Measurements from ENCODE around the gene FADS1. TPM values are rescaled to one million over a fixed set of nuclear protein-coding genes. Genes with fewer than 3 reads are reported as not detected.
A peak's percentile ranks its signal among the peaks of the same experiment; 100 is the strongest.

The FADS1 gene
- total and polyA plus RNA-seq, 2 of the 13 experiments (the other 11 are each of a cell fraction or from before 2014, with no cell fraction given): 91.8 to 108 TPM

DNA sequence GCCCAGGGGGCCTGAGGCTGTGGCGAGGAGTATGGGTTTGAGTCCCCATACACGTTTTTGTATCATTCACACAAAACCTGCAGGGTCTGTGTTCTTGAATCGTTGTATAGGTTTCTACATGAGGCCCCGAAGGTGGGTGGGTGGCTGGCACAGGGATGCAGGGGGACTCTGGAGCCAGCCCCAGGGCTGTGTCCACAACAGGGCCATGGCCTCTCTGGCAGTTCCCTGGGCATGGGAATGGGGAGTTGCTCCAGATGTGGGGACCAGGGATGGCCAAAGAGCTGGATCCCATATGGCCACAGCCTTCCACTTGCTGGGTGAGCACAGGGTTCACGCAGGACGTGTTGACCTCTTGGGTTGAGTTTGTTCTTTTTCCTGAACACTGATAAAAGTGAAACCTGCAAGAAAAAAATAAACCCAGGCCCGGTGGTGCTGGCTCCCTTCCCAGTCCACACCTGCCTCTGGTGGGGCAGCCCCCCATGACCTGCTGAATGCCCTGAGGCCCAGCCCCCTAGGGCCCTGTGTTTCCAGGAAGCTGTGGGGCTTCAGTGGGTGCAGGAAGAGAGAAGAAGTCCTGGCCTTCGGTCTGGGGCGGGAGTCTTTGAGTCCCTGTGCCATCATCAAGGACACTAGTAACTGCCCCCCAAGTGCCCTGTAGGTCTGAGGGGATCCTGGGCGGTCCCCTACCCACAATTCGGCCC, 48.3 kb downstream of the FADS1 start (continued):
- TF ChIP-seq TEAD3 (CRISPR knock-in tag; optimal IDR thresholded peaks at IDR 0.05; ENCODE audit: borderline replicate concordance) (peak; percentile 8), ZNF44 (CRISPR knock-in tag; IDR thresholded peaks at IDR 0.05) (no peak), ZNF121 (CRISPR knock-in tag; IDR thresholded peaks at IDR 0.05) (no peak), SRY (CRISPR knock-in tag; IDR thresholded peaks at IDR 0.05) (no peak), NFYB (CRISPR knock-in tag; IDR thresholded peaks at IDR 0.05) (no peak), SMARCC2 (IDR thresholded peaks at IDR 0.05) (no peak), ARID2 (CRISPR knock-in tag; IDR thresholded peaks at IDR 0.05; ENCODE audit: borderline replicate concordance) (no peak), ZNF775 (CRISPR knock-in tag; IDR thresholded peaks at IDR 0.05; ENCODE audit: borderline replicate concordance) (no peak), NFRKB (IDR thresholded peaks at IDR 0.05) (no peak), SNAPC2 (CRISPR knock-in tag; IDR thresholded peaks at IDR 0.05) (0 out of 2 replicates have a peak, but pooled peaks have one; percentile 28), YEATS4 (CRISPR knock-in tag; IDR thresholded peaks at IDR 0.05; ENCODE audit: borderline replicate concordance) (no peak), MED13 (CRISPR knock-in tag; IDR thresholded peaks at IDR 0.05) (no peak), THYN1 (CRISPR knock-in tag; IDR thresholded peaks at IDR 0.05; ENCODE audit: borderline replicate concordance, low read depth) (no peak), TCF12 (IDR thresholded peaks at IDR 0.05) (no peak), TCF12 (CRISPR knock-in tag; IDR thresholded peaks at IDR 0.05) (0 out of 2 replicates have a peak, but pooled peaks have one; percentile 28), ZNF724P (CRISPR knock-in tag; IDR thresholded peaks at IDR 0.05; ENCODE audit: borderline replicate concordance) (no peak), TFAP4 (IDR thresholded peaks at IDR 0.05; ENCODE audit: borderline replicate concordance, low read depth) (no peak), NFIC (IDR thresholded peaks at IDR 0.05; ENCODE audit: low read length) (no peak), SP1 (IDR thresholded peaks at IDR 0.05) (no peak), SP1 (CRISPR knock-in tag; IDR thresholded peaks at IDR 0.05) (no peak), TAF15 (IDR thresholded peaks at IDR 0.05; ENCODE audit: low read depth, low read length, poor library complexity, severe bottlenecking) (no peak), RAD51 (IDR thresholded peaks at IDR 0.05; ENCODE audit: borderline replicate concordance) (no peak)
- TF ChIP-seq, protein P1, sequence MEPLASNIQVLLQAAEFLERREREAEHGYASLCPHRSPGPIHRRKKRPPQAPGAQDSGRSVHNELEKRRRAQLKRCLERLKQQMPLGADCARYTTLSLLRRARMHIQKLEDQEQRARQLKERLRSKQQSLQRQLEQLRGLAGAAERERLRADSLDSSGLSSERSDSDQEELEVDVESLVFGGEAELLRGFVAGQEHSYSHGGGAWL (CRISPR knock-in tag; IDR thresholded peaks at IDR 0.05): no peak
- TF ChIP-seq, protein P2, sequence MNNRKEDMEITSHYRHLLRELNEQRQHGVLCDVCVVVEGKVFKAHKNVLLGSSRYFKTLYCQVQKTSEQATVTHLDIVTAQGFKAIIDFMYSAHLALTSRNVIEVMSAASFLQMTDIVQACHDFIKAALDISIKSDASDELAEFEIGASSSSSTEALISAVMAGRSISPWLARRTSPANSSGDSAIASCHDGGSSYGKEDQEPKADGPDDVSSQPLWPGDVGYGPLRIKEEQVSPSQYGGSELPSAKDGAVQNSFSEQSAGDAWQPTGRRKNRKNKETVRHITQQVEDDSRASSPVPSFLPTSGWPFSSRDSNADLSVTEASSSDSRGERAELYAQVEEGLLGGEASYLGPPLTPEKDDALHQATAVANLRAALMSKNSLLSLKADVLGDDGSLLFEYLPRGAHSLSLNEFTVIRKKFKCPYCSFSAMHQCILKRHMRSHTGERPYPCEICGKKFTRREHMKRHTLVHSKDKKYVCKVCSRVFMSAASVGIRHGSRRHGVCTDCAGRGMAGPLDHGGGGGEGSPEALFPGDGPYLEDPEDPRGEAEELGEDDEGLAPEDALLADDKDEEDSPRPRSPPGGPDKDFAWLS (CRISPR knock-in tag; IDR thresholded peaks at IDR 0.05; ENCODE audit: borderline replicate concordance): 0 out of 2 replicates have a peak, but pooled peaks have one; percentile 44
- TF ChIP-seq, protein P3, sequence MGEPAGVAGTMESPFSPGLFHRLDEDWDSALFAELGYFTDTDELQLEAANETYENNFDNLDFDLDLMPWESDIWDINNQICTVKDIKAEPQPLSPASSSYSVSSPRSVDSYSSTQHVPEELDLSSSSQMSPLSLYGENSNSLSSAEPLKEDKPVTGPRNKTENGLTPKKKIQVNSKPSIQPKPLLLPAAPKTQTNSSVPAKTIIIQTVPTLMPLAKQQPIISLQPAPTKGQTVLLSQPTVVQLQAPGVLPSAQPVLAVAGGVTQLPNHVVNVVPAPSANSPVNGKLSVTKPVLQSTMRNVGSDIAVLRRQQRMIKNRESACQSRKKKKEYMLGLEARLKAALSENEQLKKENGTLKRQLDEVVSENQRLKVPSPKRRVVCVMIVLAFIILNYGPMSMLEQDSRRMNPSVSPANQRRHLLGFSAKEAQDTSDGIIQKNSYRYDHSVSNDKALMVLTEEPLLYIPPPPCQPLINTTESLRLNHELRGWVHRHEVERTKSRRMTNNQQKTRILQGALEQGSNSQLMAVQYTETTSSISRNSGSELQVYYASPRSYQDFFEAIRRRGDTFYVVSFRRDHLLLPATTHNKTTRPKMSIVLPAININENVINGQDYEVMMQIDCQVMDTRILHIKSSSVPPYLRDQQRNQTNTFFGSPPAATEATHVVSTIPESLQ (CRISPR knock-in tag; conservative IDR thresholded peaks at IDR 0.05): no peak
- TF ChIP-seq, protein P4, sequence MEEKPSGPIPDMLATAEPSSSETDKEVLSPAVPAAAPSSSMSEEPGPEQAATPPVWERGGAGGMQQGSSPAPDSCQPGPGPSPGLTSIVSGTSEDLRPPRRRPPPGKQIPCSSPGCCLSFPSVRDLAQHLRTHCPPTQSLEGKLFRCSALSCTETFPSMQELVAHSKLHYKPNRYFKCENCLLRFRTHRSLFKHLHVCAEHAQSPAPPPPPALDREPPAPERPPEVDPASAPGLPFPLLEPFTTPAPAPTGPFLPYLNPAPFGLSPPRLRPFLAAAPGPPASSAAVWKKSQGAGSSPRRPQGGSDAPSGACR (CRISPR knock-in tag; IDR thresholded peaks at IDR 0.05): 0 out of 2 replicates have a peak, but pooled peaks have one; percentile 21

Data from HepG2 (cell line).